ELR (cell line): Measurements from ENCODE around the gene ZBTB45.
"Not testable (repeated sequence)": the region's sequence is repeated elsewhere in the genome, so short reads cannot be mapped to it uniquely, and the experiment has no call there.

Experiments
- DNase-seq: peaks from one replicate; pipeline ENCODE4 v3.0.0-alpha.2; 2015; ENCODE audit warnings: low read depth

ZBTB45 gene

GRCh38 chr19:58510084-58510862 is 9.3 kb downstream of the ZBTB45 start:
- DNase-seq = no peak

- no peak for DNase-seq
Observed at GRCh38 chr19:58509731-58510083, 9.9 kb downstream of the ZBTB45 start.

- DNase-seq = not testable (repeated sequence)
Observed at GRCh38 chr19:58507602-58508223, 11.9 kb downstream of the ZBTB45 start.

- no peak for DNase-seq
Observed at GRCh38 chr19:58500242-58500641, 19.4 kb downstream of the ZBTB45 start.

- peak; percentile 98 for DNase-seq
Observed at GRCh38 chr19:58499021-58499927, 20.3 kb downstream of the ZBTB45 start.

- DNase-seq = no peak
Observed at GRCh38 chr19:58498316-58499020, 21.1 kb downstream of the ZBTB45 start.

- no peak for DNase-seq
Observed at GRCh38 chr19:58497634-58498170, 21.9 kb downstream of the ZBTB45 start.

- DNase-seq = no peak
Observed at GRCh38 chr19:58492265-58492664, 27.3 kb downstream of the ZBTB45 start.

- DNase-seq = no peak
Observed at GRCh38 chr19:58491393-58491792, 28.2 kb downstream of the ZBTB45 start.

- DNase-seq = peak; percentile 17
Observed at GRCh38 chr19:58484349-58484748, 35.3 kb downstream of the ZBTB45 start.

- no peak for DNase-seq
Observed at GRCh38 chr19:58483776-58484175, 35.8 kb downstream of the ZBTB45 start.

GRCh38 chr19:58482372-58482771 is 37.2 kb downstream of the ZBTB45 start:
- no peak for DNase-seq

- DNase-seq = no peak
Observed at GRCh38 chr19:58480831-58481230, 38.8 kb downstream of the ZBTB45 start.

GRCh38 chr19:58480481-58480830 is 39.2 kb downstream of the ZBTB45 start:
- no peak for DNase-seq

GRCh38 chr19:58479736-58480480 is 39.7 kb downstream of the ZBTB45 start:
- DNase-seq = no peak

- DNase-seq = no peak
Observed at GRCh38 chr19:58479303-58479702, 40.3 kb downstream of the ZBTB45 start.

- DNase-seq = no peak
Observed at GRCh38 chr19:58477871-58478270, 41.7 kb downstream of the ZBTB45 start.

GRCh38 chr19:58477130-58477529 is 42.5 kb downstream of the ZBTB45 start:
- no peak for DNase-seq

- peak; percentile 43 for DNase-seq
Observed at GRCh38 chr19:58476498-58477015, 43.1 kb downstream of the ZBTB45 start.

- DNase-seq = peak; percentile 94
Observed at GRCh38 chr19:58475714-58476497, 43.7 kb downstream of the ZBTB45 start, which contains the start of gene ZNF446. Gene ZNF446, plus strand, starts transcription at chr19:58476352. Its CDS starts 867 bp downstream, at chr19:58477219.
